SIG-M5 treated with dmso at 0.1 percent for 504 hours (cell line): Measurements from ENCODE around the gene CTNS.
A peak's percentile ranks its signal among the peaks of the same experiment; 100 is the strongest.

Experiments
- DNase-seq: peaks from one replicate; lab custom pipeline; 2025; ENCODE audit not compliant: unreplicated experiment; lab: John Stamatoyannopoulos, UW

The CTNS gene

GRCh38 chr17:3636154-3636907 is at the start of gene CTNS, which contains the start of gene SHPK:
Gene CTNS (plus strand): TSS chr17:3636760. CDS start chr17:3640207, 3,447 bp downstream.
Gene SHPK (minus strand): TSS chr17:3636250. CDS start chr17:3636219, 31 bp downstream.
- peak; percentile 93 for DNase-seq

- no peak for DNase-seq
Observed at GRCh38 chr17:3589784-3590183, 46.8 kb upstream of the CTNS start.

- no peak for DNase-seq
Observed at GRCh38 chr17:3590231-3590630, 46.3 kb upstream of the CTNS start.

DNA sequence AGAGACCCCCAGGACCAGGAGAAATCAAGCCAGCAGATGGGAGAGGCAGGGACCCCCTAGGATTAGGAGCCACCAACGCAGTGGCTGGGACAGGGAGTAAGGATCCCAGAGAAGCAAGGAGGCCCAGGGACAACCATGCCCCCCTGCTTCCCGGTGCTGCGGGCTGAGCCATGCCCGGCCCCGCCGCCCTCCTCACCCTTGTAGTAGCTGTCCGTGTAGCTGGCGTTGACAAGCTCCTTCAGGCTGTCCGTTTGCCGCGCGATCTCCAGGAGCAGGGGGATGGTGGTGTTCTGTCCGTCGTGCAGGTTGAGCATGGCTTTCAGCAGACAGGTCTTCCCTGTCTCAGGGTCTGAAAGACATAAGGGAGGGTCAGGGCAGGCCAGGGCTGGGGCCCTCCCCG is 45.8 kb upstream of the CTNS start:
- no peak for DNase-seq

DNA sequence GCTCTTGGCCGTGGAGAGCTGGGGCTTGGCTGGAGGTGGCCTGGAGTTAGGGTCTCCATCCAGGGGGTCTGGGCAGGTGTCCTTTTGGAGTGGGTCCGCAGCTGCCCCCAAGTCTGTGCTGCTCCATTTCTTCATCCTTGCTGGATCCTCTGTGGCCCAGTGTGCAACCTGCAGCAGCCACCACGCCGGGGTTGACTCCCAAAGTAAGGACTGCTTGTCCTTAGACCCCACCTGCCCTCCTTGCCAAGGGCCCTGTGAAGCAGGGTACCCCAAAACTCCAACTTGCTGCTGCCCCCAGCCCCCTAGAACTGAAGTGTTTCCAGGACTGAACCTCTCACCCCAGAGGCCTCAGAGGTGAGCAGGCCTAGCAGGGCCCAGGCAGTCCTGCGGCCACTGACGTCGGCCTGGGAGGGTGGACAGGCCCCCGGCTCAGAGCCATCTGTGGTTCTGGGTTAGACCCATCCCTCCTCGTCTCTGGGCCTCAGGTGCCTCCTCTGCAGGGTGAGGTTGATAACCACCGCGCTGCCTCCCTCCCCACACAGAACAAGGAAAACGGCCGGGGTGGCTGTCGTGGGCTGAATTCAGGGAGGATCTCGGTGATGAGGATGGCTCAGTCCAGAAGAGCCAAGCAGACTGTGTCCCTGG is 44.2 kb upstream of the CTNS start:
- no peak for DNase-seq

GRCh38 chr17:3593384-3593783 is 43.2 kb upstream of the CTNS start:
- DNase-seq = no peak

DNA sequence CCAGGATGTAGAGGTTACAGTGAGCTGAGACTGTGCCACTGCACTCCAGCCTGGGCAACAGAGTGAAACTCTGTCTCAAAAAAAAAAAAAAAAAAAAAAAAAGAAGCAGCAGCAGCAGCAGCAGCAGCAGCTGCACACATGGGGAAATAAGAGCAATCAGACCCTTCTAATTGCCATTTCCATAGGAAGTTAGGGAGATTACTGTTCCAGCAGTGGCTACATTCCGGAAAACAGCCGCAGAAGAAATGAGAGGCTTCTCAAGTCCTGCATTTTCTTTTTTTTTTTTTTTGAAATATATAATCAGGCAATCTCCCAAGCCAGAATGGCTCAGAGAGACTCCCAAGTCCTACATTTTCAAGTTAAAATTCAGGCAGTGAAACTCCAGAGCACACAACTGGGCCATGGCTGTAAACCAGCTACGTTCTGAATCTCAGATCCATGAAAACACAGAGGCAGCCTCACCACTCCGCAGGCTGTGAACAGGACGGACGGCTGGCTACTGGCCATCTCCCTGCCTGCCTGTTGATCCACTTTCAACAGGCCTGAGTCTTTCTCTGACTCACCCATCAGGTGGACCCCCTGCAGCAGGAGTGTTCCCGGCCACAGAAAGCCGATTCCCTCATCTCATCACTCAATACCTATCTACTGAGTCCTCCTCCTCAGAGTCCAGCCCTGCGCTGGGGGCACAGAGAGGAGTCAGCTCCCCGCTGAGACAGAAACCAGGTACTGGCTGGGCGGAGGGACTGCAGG is 42.3 kb upstream of the CTNS start:
- no peak for DNase-seq

- no peak for DNase-seq
Observed at GRCh38 chr17:3594976-3595375, 41.6 kb upstream of the CTNS start.

GRCh38 chr17:3596804-3597464 is 39.6 kb upstream of the CTNS start:
- no peak for DNase-seq

GRCh38 chr17:3598078-3598477 is 38.5 kb upstream of the CTNS start:
- DNase-seq = no peak

GRCh38 chr17:3600529-3601205 is 35.9 kb upstream of the CTNS start:
- no peak for DNase-seq

- DNase-seq = peak; percentile 2
Observed at GRCh38 chr17:3602499-3602898, 34.1 kb upstream of the CTNS start.

DNA sequence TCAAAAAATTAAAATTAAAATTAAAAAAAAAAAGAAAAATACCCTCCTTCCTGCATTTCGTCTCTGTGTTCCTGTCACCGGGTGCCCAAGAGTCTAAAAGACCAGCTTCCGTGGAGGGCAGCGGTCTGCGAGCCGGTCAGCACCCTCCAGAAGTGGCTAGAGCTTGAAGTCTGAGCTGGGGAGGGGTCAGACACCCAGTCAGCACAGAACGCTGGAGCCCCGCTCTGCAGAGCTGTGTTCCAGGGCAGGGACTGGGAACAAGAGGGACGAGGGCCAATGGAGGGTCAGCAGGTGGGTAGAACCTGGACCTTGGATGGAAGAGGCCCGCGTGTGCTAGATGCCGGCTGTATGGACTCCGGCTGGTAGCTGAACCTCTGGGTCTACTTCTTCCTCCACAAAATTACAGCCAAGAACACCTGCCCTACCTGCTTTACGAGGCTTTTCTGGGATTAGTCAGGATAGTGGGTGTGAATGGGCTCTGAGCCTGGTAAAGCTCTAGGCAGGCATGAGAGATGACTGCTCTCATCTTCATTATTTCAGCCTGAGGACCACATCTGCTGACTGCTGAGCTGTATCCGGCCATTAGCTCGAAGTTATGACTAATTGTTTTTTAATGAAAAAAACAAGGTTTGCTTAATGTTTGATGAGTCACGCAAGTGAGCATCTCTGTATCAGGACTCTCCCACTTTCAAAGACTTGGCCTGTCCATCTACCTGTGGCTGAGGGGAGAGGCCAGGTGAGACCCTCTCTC is 33.3 kb upstream of the CTNS start:
- DNase-seq = no peak

GRCh38 chr17:3603870-3604259 is 32.7 kb upstream of the CTNS start:
- DNase-seq = no peak

- DNase-seq = no peak
Observed at GRCh38 chr17:3609689-3610088, 26.9 kb upstream of the CTNS start.

GRCh38 chr17:3610523-3610922 is 26.0 kb upstream of the CTNS start:
- no peak for DNase-seq

- no peak for DNase-seq
Observed at GRCh38 chr17:3613124-3613523, 23.4 kb upstream of the CTNS start.

GRCh38 chr17:3615160-3615870 is 21.2 kb upstream of the CTNS start:
- DNase-seq = no peak

- DNase-seq = no peak
Observed at GRCh38 chr17:3621146-3621720, 15.3 kb upstream of the CTNS start.
